HepG2 (cell line): Measurements from ENCODE around the gene SERPINB1. TPM values are rescaled to one million over a fixed set of nuclear protein-coding genes. Genes with fewer than 3 reads are reported as not detected.

Experiments used
- CBFB ChIP-seq: sonication (generic); formaldehyde crosslinking; IDR thresholded peaks from 2 replicates; pipeline ENCODE4 v1.4.0; 2020; ENCODE audit warnings: missing genetic modification reagents
- CREM ChIP-seq, 2 experiments: sonication (generic) in 1 of 2; formaldehyde crosslinking in 1 of 2; IDR thresholded peaks; 2 replicates each; pipeline versions ENCODE4 v1.4.0 to v1.6.1; 2016 to 2020; ENCODE audit warnings: antibody characterized with exemption in 1 of 2, mild to moderate bottlenecking in 1 of 2, missing genetic modification reagents in 1 of 2
- FOXO1 ChIP-seq: sonication (generic); formaldehyde crosslinking; IDR thresholded peaks from 2 replicates; pipeline ENCODE4 v1.4.0; 2020; ENCODE audit warnings: missing genetic modification reagents
- HDAC2 ChIP-seq: sonication (generic); formaldehyde crosslinking; IDR thresholded peaks from 2 replicates; pipeline ENCODE4 v1.4.0; 2020; ENCODE audit warnings: missing genetic modification reagents
- HHEX ChIP-seq: IDR thresholded peaks from 2 replicates; pipeline ENCODE4 v1.6.1; 2016; ENCODE audit warnings: control low read depth
- KLF12 ChIP-seq: sonication (generic); formaldehyde crosslinking; IDR thresholded peaks from 2 replicates; pipeline ENCODE4 v1.4.0; 2020; ENCODE audit warnings: missing genetic modification reagents, borderline replicate concordance
- NFATC3 ChIP-seq: sonication (generic); formaldehyde crosslinking; IDR thresholded peaks from 2 replicates; pipeline ENCODE4 v1.5.1; 2020; ENCODE audit warnings: mild to moderate bottlenecking, missing genetic modification reagents
- PAXIP1 ChIP-seq: sonication (generic); formaldehyde crosslinking; conservative IDR thresholded peaks from 2 replicates; pipeline ENCODE4 v1.4.0; 2020; ENCODE audit warnings: mild to moderate bottlenecking, missing genetic modification reagents, moderate library complexity
- POLR2G ChIP-seq: fragments of 200-400 bp; formaldehyde crosslinking; IDR thresholded peaks from 2 replicates; pipeline ENCODE4 v1.6.1; 2018; ENCODE audit warnings: mild to moderate bottlenecking, low read depth, low read length, moderate library complexity
- SOX6 ChIP-seq, 2 experiments: fragments of 450-650 bp in 1 of 2; sonication (generic) in 1 of 2; formaldehyde crosslinking in 1 of 2; IDR thresholded peaks; 2 replicates each; pipeline versions ENCODE4 v1.4.0 to v1.6.1; 2017 to 2020; ENCODE audit warnings: antibody characterized with exemption in 1 of 2, mild to moderate bottlenecking in 1 of 2, missing genetic modification reagents in 1 of 2
- ZBTB14 ChIP-seq: sonication (generic); formaldehyde crosslinking; IDR thresholded peaks from 2 replicates; pipeline ENCODE4 v1.4.0; 2020; ENCODE audit warnings: missing genetic modification reagents
- ZBTB25 ChIP-seq: IDR thresholded peaks from 2 replicates; pipeline ENCODE4 v1.6.1; 2018; ENCODE audit warnings: missing genetic modification reagents
- ZNF232 ChIP-seq: sonication (generic); formaldehyde crosslinking; IDR thresholded peaks from 2 replicates; pipeline ENCODE4 v1.4.0; 2020; ENCODE audit warnings: missing genetic modification reagents, borderline replicate concordance
- ZNF317 ChIP-seq: sonication (generic); formaldehyde crosslinking; IDR thresholded peaks from 2 replicates; pipeline ENCODE4 v1.5.0; 2020; ENCODE audit warnings: mild to moderate bottlenecking, missing genetic modification reagents
- ZNF570 ChIP-seq: sonication (generic); formaldehyde crosslinking; IDR thresholded peaks from 2 replicates; pipeline ENCODE4 v1.4.0; 2020; ENCODE audit warnings: mild to moderate bottlenecking, missing genetic modification reagents, borderline replicate concordance
- ZNF691 ChIP-seq: sonication (generic); formaldehyde crosslinking; IDR thresholded peaks from 2 replicates; pipeline ENCODE4 v1.4.0; 2020; ENCODE audit warnings: missing genetic modification reagents, low read depth, mild to moderate bottlenecking, borderline replicate concordance
- ZNF710 ChIP-seq: sonication (generic); formaldehyde crosslinking; IDR thresholded peaks from 2 replicates; pipeline ENCODE4 v1.5.0; 2020; ENCODE audit warnings: mild to moderate bottlenecking, missing genetic modification reagents, borderline replicate concordance
- ZNF773 ChIP-seq: sonication (generic); formaldehyde crosslinking; IDR thresholded peaks from 2 replicates; pipeline ENCODE4 v1.4.0; 2020; ENCODE audit warnings: missing genetic modification reagents, borderline replicate concordance
- ZNF883 ChIP-seq: sonication (generic); formaldehyde crosslinking; IDR thresholded peaks from 2 replicates; pipeline ENCODE4 v1.5.1; 2020; ENCODE audit warnings: mild to moderate bottlenecking, missing genetic modification reagents; ENCODE audit errors: not compliant biosample characterization
- polyA plus RNA-seq, 8 experiments: library from polyadenylated mRNA; depleted of rRNA in 3 of 8; stranded (reverse) in 7 of 8; unstranded in 1 of 8; fragments of >200 nt; fragmentation: Illumina TruSeq in 4 of 8; extraction: Trizol in 4 of 8; gene quantifications; 2 replicates each; pipeline versions ENCODE4 v1.2.1 to v1.2.3, GENCODE V29; 2011 to 2016; ENCODE audit warnings: low read depth in 4 of 8, missing spikeins in 1 of 8, mixed read lengths in 1 of 8; ENCODE audit not compliant: insufficient read depth in 1 of 8
- total RNA-seq, 5 experiments: library from RNA; depleted of rRNA; stranded (reverse); fragments of >200 nt; fragmentation: Illumina TruSeq; extraction: Trizol; gene quantifications; 2 replicates each; pipeline ENCODE4 v1.2.3, GENCODE V29; 2016; ENCODE audit warnings: low read depth in 1 of 5

SERPINB1 gene
- total and polyA plus RNA-seq, 2 of the 13 experiments (the other 11 are each of a cell fraction or from before 2014, with no cell fraction given): 41.4 to 60.5 TPM

GRCh38 chr6:2839195-2839981, 2.3 kb downstream of the SERPINB1 start (continued):
- TF ChIP-seq POLR2G (no peak; the same call in 1 of the 2 replicates), ZNF317 (peak; percentile 92), HHEX (peak; percentile 23; the same call in 1 of the 2 replicates), HDAC2 (CRISPR knock-in tag) (peak; percentile 94), ZBTB14 (CRISPR knock-in tag) (no peak), ZNF773 (CRISPR knock-in tag) (no peak), ZNF710 (no peak; the same call in 1 of the 2 replicates), ZNF691 (CRISPR knock-in tag) (0 out of 2 replicates have a peak, but pooled peaks have one; percentile 17), CBFB (peak; percentile 91), ZNF570 (no peak), NFATC3 (CRISPR knock-in tag) (no peak), ZBTB25 (peak; percentile 72), KLF12 (CRISPR knock-in tag) (0 out of 2 replicates have a peak, but pooled peaks have one; percentile 40), FOXO1 (CRISPR knock-in tag) (peak; percentile 30; the same call in 1 of the 2 replicates), ZNF883 (no peak), ZNF232 (CRISPR knock-in tag) (no peak), SOX6 (IDR thresholded peaks at IDR 0.05) (no peak), SOX6 (CRISPR knock-in tag; IDR thresholded peaks at IDR 0.05) (peak; percentile 94), CREM (IDR thresholded peaks at IDR 0.05) (peak; percentile 82), CREM (CRISPR knock-in tag; IDR thresholded peaks at IDR 0.05) (no peak), PAXIP1 (CRISPR knock-in tag) (peak; percentile 96)
